Body of pancreas (tissue), 4 donors: ENCODE results near the gene DGKQ. TPM values are rescaled to one million over a fixed set of nuclear protein-coding genes. Genes with fewer than 3 reads are reported as not detected.

Experiments
- ATAC-seq: fragments of 150-250 bp; one replicate; pipeline ENCODE4 v1.9.1; 2016
- DNase-seq, 4 donors: peaks; one replicate each; pipeline ENCODE4 v3.0.0-alpha.2; 2019
- H3K27ac ChIP-seq, 4 donors: fragments of 200-600 bp; sonication (generic); 1 replicate in 3 of 4; 2 replicates in 1 of 4; pipeline versions ENCODE4 v1.5.1 to v1.6.1; 2016 to 2019; ENCODE audit warnings: mild to moderate bottlenecking in 1 of 4, mixed read lengths in 1 of 4, moderate library complexity in 1 of 4
- H3K27me3 ChIP-seq, 2 donors: fragments of 200-600 bp; sonication (generic); one replicate each; pipeline ENCODE4 v1.6.0; 2016; ENCODE audit warnings: mild to moderate bottlenecking in 1 of 2
- H3K36me3 ChIP-seq, 2 donors: fragments of 200-600 bp; sonication (generic); replicated peaks in 1 of 2; 2 replicates each; pipeline ENCODE4 v1.5.1; 2016; ENCODE audit warnings: low read depth in 2 of 2; ENCODE audit not compliant: insufficient read depth in 1 of 2
- H3K4me1 ChIP-seq: fragments of 200-600 bp; sonication (generic); one replicate; pipeline ENCODE4 v1.6.0; 2016
- H3K4me3 ChIP-seq, 2 donors: fragments of 200-600 bp; sonication (generic); 1 replicate in 1 of 2; 2 replicates in 1 of 2; pipeline ENCODE4 v1.5.1; 2016 to 2019
- H3K9me3 ChIP-seq, 3 donors: fragments of 200-600 bp; sonication (generic); 1 replicate in 2 of 3; 2 replicates in 1 of 3; pipeline ENCODE4 v1.5.1; 2016
- POLR2A ChIP-seq, 3 donors: fragments of 450-650 bp; IDR thresholded peaks; one replicate each; pipeline ENCODE4 v1.6.1; 2016; ENCODE audit warnings: antibody characterized with exemption in 3 of 3, mild to moderate bottlenecking in 2 of 3
- WGBS, 2 donors: methylation state at CpG; one replicate each; pipeline ENCODE4 v1.1.5; 2017; 5-methylcytosine and 5-hydroxymethylcytosine counted together
- intact Hi-C: fragments of 100-400 bp; cut with DNase I; formaldehyde crosslinking; loops from one replicate; pipeline ENCODE4 v1.15.1; 2023
- total RNA-seq, 2 donors: library from RNA; depleted of rRNA; stranded (reverse); fragments of >200 nt; gene quantifications; one replicate each; pipeline ENCODE4 v1.1.0, GENCODE V29; 2016
- TF ChIP-seq, protein P1 (sequence below), 7 experiments: fragments of 450-650 bp in 4 of 7; fragments of 200-600 bp in 3 of 7; sonication (generic) in 3 of 7; IDR thresholded peaks; one replicate each; pipeline ENCODE4 v1.5.1; 2016 to 2019; ENCODE audit warnings: antibody characterized with exemption in 7 of 7

DGKQ gene
- total RNA-seq, 2 donors from 2014 or later = 13.2 to 17.5 TPM

DNA sequence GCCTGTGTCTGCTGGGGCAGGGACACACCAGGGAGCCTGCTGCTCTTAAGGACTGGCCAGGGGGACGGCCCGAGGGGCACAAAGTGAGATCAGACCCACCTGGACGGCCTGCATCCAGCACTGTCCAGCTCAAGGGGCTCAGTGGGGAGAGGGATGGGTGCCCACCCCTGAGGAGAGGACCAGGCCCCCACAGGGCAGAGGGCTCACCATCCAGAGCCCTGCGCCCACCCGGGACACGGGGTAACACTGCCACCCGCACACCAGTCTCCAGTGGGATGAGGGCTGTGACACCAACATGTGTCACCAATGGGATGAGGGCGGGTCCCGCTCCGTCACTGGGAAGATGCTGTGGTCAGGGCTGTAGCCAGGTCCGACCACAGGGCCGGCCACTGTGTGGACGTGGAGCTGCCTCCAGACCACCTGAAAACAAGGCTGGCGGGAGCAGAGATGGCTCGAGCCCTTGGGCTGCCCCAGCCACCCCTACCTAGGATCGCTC is 13.2 kb downstream of the DGKQ start:
- intact Hi-C loops = no loop called here
- ATAC-seq (no peak), DNase-seq (no peak)
- 91 to 100% methylated on average over 3 to 16 of the region's 16 CpGs for WGBS, 2 donors
- no peaks in the 10 kb centered on the region for H3K27me3 ChIP-seq
- H3K27ac ChIP-seq = no peak overlapping the region
- no peak for TF ChIP-seq POLR2A (IDR thresholded peaks at IDR 0.05)
- TF ChIP-seq, protein P1, sequence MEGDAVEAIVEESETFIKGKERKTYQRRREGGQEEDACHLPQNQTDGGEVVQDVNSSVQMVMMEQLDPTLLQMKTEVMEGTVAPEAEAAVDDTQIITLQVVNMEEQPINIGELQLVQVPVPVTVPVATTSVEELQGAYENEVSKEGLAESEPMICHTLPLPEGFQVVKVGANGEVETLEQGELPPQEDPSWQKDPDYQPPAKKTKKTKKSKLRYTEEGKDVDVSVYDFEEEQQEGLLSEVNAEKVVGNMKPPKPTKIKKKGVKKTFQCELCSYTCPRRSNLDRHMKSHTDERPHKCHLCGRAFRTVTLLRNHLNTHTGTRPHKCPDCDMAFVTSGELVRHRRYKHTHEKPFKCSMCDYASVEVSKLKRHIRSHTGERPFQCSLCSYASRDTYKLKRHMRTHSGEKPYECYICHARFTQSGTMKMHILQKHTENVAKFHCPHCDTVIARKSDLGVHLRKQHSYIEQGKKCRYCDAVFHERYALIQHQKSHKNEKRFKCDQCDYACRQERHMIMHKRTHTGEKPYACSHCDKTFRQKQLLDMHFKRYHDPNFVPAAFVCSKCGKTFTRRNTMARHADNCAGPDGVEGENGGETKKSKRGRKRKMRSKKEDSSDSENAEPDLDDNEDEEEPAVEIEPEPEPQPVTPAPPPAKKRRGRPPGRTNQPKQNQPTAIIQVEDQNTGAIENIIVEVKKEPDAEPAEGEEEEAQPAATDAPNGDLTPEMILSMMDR (IDR thresholded peaks at IDR 0.05) = no peak
- no peaks in the 10 kb centered on the region for H3K36me3 ChIP-seq
- H3K9me3 ChIP-seq = no peaks in the 10 kb centered on the region
- no peaks in the 10 kb centered on the region for H3K4me1 ChIP-seq
- H3K4me3 ChIP-seq = no peak overlapping the region

DNA sequence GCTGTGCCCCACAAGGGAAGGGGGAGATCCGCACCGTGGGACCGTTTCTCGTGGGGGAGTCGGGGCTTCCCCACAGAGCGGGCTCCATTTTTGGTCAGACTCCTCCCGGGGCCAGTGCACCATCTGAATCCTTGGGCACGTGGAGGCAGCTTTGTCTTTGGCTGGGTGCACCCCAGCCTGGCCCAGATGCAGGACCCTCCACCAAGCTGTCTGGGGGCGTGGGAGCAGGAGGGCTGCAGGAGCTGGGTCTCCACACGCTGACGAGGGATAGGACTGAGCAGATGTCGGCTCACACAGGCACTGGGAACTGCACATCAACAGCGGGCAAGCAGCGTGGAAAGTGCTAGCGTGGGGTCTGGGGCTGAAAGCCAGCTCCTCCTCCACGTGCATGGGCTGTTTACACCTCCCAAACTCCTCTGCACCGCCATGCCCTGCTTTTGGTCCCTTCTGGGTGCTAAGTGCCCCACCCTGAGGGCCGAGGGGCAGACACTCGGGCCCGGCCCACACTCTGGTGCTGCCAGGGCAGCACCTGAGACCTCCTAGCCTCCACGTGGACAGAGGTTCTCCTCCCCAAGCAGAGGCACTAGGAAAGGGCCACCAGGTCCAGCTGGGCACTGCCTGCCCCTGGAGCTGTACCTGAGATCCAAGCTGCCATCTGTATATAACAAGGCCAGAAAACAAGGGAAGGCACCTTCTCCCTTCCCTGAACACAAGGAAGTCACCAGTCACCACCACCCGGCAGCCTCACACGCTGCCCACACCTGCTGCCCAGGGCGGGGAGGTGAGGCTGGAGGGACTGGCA is 13.8 kb downstream of the DGKQ start:
- no peaks in the 10 kb centered on the region for H3K27me3 ChIP-seq
- no peaks in the 10 kb centered on the region for H3K36me3 ChIP-seq
- H3K4me3 ChIP-seq = no peak overlapping the region
- no peak for ATAC-seq
- H3K4me1 ChIP-seq = no peaks in the 10 kb centered on the region
- WGBS, 2 donors = 86 to 87% methylated on average over 11 to 24 of the region's 24 CpGs
- TF ChIP-seq, protein P1 (IDR thresholded peaks at IDR 0.05) = no peak
- no peak for TF ChIP-seq POLR2A (IDR thresholded peaks at IDR 0.05)
- DNase-seq = no peak
- H3K9me3 ChIP-seq = no peaks in the 10 kb centered on the region
- H3K27ac ChIP-seq = no peak overlapping the region
- intact Hi-C loops = no loop called here

DNA sequence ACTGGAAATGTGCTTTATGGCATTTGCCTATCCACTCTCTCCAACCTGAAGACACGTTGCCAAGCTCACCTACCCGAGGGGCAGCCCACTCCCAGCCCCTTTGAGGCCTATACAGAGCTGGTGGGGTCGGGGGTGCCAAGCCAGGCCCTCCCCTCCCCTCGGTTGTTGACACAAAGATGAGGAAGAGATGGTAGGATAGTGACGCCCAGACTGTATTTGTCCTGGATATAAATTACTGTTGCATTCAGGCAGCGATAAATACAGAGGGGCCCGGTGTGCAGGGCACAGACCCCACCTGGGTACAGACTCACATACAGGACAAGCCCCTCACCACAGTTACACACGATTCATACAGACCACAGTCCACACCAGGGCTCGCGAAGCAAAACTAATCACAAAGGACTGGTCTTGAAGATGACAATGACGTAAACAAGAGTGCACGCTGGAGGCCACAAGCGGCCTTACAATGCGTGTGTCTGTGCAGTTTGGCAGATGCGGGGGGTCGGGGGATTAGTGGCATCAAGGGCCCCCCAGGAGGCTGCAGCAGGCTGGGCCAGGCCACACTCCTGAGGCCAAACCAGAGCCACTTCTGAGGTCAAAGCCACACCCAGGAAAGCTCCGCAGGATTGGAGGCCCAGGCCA is 14.6 kb downstream of the DGKQ start:
- Histone ChIP-seq H3K4me1 (no peaks in the 10 kb centered on the region), H3K36me3 (no peaks in the 10 kb centered on the region), H3K4me3 (no peak overlapping the region), H3K27me3 (no peaks in the 10 kb centered on the region), H3K27ac (no peak overlapping the region), H3K9me3 (no peaks in the 10 kb centered on the region)
- TF ChIP-seq POLR2A (IDR thresholded peaks at IDR 0.05) = no peak
- TF ChIP-seq, protein P1 (IDR thresholded peaks at IDR 0.05) = no peak
- intact Hi-C loops = no loop called here
- WGBS, 2 donors = 79 to 87% methylated on average over 16 to 17 of the region's 17 CpGs
- ATAC-seq (no peak), DNase-seq (no peak)

DNA sequence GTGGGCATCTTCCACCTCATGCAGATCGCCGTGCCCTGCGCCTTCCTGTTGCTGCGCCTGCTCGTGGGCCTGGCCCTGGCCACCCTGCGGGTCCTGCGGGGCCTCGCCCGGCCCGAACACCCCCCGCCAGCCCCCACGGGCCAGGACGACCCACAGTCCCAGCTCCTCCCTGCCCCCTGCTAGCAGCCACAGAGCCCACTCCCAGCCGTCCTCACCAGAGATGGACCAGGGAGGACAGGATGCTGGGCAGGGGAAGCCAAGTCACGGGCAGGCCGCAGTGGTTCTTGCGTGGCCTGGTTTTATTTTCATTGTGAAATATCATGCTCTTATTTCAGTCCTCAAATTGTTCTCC is 15.1 kb downstream of the DGKQ start:
- no peaks in the 10 kb centered on the region for H3K36me3 ChIP-seq
- intact Hi-C loops = no loop called here
- 95 to 100% methylated on average over 2 to 9 of the region's 17 CpGs for WGBS, 2 donors

More for the DNA sequence above, 15.1 kb downstream of the DGKQ start:
- DNase-seq (no peak), ATAC-seq (no peak)
- no peaks in the 10 kb centered on the region for H3K27me3 ChIP-seq
- H3K9me3 ChIP-seq = no peaks in the 10 kb centered on the region
- no peak for TF ChIP-seq POLR2A (IDR thresholded peaks at IDR 0.05)
- TF ChIP-seq, protein P1 (IDR thresholded peaks at IDR 0.05) = no peak
- no peak overlapping the region for H3K4me3 ChIP-seq
- no peak overlapping the region for H3K27ac ChIP-seq
- H3K4me1 ChIP-seq = no peaks in the 10 kb centered on the region
